Stimulated activated CD8-positive, alpha-beta memory T cell treated with anti-CD3 and anti-CD28 coated beads, Interleukin-7, amount 100 ng/mL, for 48 hours (primary cell): ENCODE measurements around the gene CAGE1.

Experiments used
- DNase-seq, 2 donors: peaks; one replicate each; pipeline ENCODE4 v3.0.0-alpha.2; 2020; ENCODE audit warnings: low read depth in 1 of 2; ENCODE audit errors: extremely low read depth in 1 of 2

The CAGE1 gene

DNA sequence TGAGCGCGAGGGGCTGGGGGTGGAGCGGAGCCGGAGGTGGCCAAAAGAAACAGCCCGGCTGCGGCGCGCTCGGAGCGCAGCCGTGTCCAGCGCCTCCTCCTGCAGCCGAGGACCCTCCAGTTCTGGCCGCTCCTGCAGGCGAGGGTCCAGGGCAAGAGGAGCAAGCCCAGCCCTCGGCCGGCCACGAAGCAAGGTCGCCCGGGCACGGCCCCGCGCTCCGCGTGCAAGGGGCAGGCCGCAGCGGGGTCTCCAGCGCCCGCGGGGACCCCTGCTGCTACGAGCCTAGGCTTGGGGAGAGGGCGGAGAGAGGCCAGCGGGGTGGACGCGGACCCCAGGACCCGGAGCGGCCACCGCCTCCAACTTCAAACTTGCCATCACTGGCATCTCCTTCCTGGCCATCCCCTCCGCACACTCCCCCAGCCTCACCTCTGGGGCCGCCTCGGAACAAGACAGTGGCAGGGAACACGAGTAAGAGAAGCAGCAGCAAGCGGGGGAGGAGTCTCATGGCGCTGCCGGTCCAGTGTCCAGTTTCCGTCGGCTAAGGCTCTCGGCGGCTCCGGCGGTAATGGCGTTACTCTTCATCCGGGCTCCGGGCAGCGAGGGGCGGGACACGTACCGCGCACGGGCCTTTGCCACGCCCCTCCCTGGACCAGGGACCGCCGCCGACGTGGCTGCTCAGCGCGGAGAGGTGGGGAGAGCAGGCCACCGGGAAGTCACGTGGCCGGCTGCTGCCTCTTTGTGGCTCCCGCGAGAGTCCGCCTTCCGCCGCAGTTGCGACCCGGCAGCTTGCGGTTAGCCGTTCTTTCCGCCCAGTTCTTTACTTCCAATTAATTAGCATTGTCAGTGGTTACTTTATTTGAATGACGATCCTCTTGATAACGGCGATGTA, 76.7 kb downstream of the CAGE1 start, which contains the start of gene SSR1:
SSR1 (minus strand) TSS at position 584 of the 889 bp plus-strand sequence; CDS start at position 505, 79 bp downstream.
- DNase-seq = peak; percentile 94

DNA sequence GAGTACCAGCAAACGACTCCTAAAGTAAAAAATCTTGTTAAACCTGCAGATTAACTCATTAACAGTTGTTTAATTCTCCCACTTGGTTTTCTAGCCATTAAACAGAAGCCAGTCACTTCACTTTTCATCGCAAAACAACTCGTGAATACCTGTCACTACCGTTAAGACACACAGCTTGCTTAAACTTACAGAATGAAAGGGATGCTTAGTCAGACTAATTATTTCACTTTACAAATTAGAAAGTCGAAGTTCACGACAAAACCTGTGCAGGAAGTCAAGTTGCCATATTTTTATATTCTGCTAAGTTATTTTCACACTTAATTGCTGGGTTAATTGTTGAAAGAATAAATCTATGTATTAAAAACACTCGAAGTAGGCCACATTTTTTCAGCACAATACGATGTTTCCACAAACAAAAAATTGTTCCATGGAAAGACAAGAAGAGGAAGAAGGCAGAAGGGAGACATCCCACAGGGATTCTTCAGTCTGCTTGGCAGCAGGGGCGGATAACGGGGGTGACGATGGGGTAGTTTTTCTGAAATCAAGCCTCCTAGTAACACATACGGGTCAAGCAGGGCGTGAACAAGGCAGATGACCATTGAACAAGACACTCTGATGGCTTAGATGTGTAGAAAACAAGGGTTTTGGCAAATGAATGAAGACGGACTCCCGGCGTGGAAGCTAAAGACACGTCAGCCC, 77.5 kb downstream of the CAGE1 start:
- DNase-seq = no peak

DNA sequence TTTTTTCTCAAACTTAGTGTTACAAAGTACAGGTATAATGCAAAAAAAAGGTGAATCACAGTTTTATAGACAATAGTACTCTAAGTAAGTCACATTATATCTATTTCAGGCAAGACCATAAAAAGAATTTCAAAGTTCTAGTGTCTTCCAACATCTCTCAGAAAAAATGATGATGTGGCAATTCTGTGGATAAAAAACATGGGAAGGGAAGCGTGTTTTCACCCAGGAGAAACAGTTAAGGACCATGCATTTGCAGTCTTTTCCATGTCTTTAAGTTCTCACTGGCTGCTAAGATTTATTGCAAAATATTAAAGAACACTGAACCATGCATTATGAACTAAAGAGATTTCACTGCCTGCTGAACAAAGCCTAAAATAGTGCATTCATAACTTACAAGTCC, 78.4 kb downstream of the CAGE1 start:
- no peak for DNase-seq

DNA sequence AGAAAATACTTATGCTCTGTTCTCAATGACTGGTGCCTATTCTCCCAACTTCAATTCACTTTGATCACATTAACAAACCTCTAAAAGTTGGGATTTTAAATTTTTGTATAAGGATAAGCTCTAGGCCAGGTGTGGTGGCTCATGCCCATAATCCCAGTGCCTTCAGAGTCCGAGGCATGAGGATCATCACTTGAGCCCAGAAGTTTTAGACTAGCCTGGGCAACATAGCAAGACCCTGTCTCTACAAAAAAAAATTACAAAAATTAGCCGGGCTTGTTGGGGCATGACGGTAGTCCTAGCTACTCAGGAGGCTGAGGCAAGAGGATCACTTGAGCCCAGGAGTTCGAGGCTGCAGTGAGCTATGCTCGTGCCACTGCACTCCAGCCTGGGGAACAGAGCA, 80.5 kb downstream of the CAGE1 start:
- DNase-seq = no peak

DNA sequence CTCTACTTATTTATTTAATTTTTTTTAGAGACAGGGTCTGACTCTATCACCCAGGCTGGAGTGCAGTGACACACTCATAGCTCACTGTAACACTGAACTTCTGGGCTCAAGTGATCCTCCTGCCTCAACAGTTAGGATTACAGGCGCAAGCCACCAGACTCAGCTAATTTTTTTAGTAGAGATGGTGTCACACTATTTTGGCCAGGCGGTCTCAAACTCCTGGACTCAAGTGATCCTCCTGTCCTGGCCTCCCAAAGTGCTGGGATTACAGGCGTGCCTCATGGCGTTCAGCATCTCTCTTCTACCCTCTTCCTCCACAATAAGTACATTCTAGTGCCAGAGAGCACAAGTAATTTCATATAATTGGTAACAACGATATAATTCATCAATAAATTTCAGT, 82.0 kb downstream of the CAGE1 start:
- no peak for DNase-seq

DNA sequence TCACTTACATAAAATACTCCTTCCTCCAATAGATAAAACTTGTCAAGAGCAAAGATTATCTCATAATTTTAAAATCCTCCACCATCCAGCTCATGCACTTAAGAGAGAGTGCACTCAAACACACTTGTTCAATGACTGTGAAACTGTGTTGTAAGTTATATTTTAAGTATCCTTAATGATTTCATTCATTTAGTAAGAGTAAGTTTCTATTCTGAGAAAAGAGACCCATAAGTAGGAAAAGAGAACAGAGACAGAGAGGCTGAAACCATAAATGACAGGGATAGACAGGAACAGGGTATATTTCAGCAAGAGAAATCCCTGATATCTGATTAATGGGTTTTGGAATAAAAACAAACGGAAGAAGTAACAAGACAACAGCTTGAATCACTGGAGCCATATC, 84.7 kb downstream of the CAGE1 start:
- DNase-seq = no peak

DNA sequence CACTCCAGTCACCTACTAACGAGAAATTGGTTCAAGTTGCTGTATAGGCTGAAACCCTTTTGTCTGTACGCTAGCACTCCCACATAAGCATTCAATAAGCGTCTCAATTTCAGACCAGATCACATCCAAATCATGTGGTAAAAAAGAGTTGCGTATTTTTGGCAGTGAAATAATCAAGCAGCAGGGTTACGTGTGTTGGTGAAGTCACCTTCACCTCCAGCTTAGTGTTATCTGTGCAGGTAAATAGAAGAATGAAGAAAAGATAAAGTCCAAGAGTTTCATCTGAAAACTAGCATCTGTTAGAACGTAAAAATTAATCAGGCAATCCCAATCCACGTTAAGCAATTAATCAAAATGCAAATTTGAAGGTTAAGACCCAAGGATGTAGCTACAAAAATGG, 87.8 kb downstream of the CAGE1 start:
- no peak for DNase-seq

DNA sequence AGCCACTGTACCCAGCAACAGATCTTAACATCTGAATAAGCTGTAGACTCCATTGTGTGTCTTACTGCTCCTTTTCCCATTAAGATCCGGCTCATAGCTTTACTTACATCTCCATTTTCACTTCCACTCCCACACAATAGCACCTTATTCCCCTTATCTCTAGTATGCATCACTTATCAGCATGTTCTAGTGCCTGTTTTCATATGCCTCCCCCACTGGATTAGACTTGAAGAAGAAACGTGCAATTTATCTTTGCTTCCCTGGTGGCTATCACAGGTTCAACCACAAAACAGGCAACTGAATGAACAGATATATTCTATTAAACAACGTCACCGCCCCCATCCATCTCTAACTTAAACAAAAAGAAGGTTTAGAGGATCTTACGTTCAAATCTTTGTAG, 88.6 kb downstream of the CAGE1 start:
- DNase-seq = no peak

DNA sequence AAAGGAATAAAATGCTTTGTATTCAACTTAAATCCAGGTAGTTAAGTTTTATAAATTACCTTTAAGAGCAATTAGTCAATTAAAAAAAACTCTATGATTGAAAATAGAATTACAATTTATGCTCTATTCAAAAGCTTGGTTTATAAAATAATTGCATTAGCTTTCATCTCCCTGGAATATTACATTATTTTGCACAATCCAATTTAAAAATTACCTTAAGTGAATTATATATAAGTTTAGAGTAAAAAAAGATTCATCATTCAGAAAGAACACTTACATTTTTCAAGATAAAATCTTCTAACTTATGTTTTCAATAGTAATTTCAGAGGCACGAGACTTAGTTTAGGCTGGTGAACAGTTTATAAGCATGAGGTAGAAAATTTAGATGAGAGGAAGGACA, 91.4 kb downstream of the CAGE1 start:
- no peak for DNase-seq

DNA sequence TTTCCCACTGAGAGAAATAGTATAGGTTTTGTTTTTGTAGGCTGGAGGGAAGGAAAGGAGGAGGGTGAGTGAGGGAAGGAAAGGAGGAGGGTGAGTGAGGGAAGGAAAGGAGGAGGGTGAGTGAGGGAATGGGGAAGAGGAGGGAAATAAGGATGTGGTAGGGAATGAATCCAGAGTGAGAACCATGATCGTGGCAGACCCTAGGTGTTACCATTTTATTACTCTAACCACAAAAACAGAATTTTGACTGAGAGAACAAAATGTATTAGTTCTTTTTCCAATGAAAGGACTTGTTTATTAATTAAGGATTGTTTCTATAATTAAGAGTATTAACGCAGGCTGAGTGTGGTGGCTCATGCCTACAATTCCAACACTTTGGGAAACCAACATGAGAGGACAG, 92.9 kb downstream of the CAGE1 start:
- DNase-seq = no peak

DNA sequence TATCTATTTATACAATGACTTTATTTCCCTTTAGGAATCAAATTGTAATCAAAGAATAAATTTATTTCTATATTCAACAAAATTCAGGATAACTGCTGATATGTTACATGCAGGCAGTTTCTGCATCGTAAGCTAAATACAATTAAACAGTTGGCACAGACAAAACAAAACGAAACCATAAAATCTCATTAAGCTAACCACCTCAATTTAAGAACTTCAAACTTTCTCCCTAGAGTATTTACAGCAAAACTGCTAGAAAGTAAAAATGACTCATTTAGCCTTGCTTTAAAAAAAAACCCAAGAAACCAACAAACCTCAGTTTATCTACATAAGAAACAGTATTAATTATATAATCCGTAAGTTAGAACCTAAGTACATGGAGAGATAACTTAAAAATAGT, 93.6 kb downstream of the CAGE1 start:
- DNase-seq = no peak

DNA sequence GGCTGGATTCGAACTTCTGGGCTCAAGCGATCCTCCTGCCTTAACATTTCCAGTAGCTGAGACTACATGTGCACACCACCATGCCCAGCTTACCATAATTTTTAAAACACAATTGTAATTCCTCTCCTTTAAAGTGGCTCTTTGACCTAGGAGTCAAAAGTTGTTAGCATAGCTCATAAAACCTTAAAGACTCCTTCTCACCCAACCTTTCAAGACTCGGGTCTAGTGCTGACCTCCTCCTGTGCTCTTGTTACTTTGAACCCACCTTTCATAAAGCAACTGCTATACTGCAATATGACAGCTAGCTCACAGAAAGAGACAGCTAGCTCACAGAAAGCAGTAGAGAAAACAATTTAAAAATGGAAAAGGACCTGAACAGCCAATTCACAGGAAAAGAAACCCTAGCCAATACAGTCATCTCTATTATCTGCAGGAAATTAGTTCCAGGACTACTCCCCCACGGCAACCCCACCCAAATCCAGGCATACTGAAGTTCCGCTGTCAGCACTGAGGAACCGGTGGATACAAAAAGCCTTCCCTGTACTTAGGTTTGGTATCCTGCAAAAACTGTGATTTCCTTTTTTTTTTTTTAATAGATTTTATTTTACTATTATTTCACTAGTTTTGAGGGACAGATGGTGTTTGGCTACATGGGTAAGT, 96.8 kb downstream of the CAGE1 start:
- no peak for DNase-seq

DNA sequence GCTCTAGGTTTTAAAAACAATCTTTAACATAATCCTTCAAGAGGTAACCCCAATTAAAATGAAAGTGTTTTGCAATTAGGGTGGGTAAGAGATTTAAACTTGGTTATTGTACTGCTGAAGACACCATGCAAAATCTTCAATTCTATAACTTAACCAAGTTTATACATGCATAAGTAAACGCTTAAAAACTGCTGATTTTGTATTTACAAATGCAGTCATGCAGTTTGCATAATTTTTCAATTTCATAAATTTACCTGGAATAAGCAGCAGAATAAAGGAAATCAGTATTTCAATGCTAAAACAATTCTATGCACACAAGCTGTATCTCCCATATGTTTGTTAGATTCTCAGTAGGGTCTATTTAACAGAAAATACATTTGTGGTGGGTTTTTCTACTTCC, 99.5 kb downstream of the CAGE1 start:
- DNase-seq = no peak

DNA sequence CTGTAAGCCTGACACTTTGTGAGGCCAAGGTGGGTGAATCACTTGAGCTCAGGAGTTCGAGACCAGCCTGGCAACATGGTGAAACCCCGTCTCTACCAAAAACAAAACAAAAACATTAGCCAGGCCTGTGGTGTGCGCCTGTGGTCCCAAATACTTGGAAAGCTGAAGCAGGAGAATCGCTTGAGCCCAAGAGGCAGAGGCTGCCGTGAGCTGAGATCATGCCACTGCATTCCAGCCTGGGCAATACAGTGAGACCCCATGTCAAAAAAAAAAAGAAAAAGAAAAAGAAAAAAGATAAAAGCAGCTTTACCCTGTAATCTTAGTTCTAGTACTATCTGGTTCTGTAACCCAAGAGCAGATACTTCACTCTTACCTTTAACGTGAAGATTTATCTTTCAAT, 104.1 kb downstream of the CAGE1 start:
- no peak for DNase-seq

DNA sequence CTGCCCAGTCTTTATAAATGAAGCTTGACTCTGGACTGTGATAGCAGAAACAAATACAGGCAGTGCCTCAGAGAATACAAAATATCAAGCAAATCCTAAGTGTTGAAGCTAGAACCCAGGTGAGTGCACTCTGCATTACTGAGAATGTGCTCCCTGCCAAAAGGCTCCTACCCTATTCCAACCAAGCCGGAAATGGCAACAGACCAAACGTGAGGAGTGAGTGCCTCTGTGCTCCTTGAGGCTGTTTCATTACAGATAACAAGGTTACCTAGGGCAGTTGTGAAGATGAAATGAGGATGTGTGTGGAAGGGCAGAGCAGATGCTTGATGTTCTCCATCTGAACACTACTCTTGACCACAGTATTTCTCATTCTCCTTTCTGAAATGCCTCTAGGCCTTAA, 105.9 kb downstream of the CAGE1 start:
- no peak for DNase-seq

DNA sequence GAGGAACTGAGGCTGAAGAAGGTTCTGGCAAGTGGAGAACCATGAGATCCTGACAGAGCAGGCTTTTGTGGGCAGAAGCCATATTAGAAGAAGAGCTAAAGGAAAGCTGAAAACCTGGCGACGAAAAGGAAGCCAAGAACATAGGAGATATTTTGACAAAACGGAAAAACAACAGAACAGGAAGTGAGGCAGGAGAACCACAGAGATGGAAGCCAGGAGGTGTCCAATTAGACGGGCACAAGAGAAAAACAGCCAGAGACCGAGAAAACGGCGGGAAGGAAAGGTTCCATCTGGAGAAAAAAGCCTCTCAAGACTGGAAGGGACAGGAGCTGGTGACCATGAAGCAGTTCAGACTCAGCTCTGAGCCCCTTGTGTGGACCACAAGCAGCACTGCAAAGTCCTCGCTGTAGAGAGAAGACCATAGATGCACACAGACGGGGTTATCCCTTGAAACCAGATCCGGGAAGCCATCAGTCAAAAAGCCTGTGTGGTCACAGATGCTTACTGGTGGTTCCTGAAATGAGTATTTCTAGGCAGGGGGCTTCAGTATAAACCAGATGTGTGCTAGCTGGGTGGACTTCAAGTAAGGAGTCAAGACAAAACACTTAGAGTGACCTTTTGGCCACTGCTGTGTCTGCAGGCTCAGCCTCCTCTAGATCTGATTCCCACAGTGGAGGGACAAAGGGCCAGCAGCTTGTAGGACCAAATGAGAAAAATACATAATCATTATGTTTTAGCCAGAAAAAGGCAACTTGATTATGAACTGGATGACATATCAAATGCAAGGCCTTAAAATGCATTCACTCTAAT, 107.2 kb downstream of the CAGE1 start:
- no peak for DNase-seq
